ENCODE measurements around the gene SLX4IP. TPM values are rescaled to one million over a fixed set of nuclear protein-coding genes. Genes with fewer than 3 reads are reported as not detected.

SLX4IP gene
- total RNA-seq, 2 experiments from 2014 or later, result 4.9 to 5.2 TPM

DNA sequence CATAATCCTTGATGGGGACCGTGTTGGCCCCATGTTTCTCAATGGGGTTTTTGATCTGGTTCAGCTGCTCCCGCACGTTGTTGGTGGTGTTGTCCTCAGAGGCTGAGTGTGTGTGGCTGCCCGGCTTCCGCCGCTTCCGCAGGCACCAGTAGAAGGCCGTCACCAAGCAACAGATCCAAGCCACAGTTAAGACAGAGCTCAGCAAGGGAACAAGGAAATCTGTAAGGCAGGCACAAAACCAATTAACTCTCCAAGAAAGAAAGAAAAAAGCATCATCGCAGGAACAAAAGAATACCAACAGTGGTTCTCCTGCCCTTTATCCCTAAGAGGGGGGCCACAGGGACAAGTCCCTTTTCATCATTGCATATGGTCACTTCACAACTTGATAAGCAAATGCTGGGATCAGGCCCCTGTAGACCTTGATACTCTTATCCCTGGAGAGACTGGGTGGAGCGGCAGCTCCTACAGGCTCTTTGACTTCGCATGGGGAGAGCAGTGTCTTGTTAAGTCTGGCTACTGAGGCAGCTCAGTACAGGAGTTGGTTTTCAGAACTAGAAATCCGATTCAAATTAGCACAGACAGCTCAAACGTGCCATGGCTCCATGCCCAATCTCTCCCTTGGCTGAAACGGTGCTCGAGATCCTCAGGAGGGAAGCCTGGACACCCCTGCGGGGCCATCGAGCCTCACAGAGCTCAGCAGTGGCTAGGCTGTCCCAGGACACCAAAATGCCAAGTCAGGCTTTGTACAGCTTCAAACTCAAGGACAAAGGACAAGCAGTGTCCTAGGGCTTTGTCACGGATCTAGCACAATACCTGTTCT is 204.8 kb downstream of the SLX4IP start:
- Mint-ChIP-seq H3K4me1 (ENCODE audit: low read depth) (no peaks in the 10 kb centered on the region), H3K36me3 (ENCODE audit: low read depth) (no peaks in the 10 kb centered on the region), H3K27me3 (ENCODE audit: low read depth) (no peaks in the 10 kb centered on the region), H3K27ac (no peak overlapping the region), H3K4me3 (no peak overlapping the region), H3K9me3 (no peaks in the 10 kb centered on the region)
- intact Hi-C loops (cut with micrococcal nuclease), result no loop called here
- CTCF ChIA-PET, result no interaction called here
- DNase-seq, result no peak

DNA sequence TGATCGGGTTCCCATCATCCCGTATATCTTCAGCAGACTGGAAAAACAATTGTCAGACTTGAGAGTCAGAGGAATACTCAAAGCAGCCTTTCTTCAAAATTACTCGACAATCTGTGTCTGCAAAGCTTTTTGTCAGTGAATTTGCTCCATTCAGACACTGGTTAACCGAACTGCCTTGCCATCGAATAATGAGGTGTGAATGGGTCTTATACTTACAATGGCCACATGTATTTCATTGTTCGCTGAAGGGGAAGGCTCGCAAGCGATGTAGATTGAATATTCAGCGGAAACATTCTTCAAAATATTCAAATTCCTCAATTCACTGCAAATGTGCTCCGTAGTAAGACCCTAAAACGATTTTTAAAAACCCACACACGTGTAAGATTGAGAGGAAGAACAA is 205.8 kb downstream of the SLX4IP start:
- no peak overlapping the region for H3K27ac Mint-ChIP-seq
- no peak for DNase-seq
- CTCF ChIA-PET, result interaction anchor here (1.3 kb wide), 1 partner anchor 9 kb away, joined by 3 read pairs; no protein-coding TSS in a partner anchor
- H3K27me3 Mint-ChIP-seq (ENCODE audit: low read depth), result no peaks in the 10 kb centered on the region
- H3K36me3 Mint-ChIP-seq (ENCODE audit: low read depth), result no peaks in the 10 kb centered on the region
- H3K4me3 Mint-ChIP-seq, result no peak overlapping the region
- H3K9me3 Mint-ChIP-seq, result no peaks in the 10 kb centered on the region
- H3K4me1 Mint-ChIP-seq (ENCODE audit: low read depth), result no peaks in the 10 kb centered on the region
- intact Hi-C loops (cut with micrococcal nuclease), result no loop called here

DNA sequence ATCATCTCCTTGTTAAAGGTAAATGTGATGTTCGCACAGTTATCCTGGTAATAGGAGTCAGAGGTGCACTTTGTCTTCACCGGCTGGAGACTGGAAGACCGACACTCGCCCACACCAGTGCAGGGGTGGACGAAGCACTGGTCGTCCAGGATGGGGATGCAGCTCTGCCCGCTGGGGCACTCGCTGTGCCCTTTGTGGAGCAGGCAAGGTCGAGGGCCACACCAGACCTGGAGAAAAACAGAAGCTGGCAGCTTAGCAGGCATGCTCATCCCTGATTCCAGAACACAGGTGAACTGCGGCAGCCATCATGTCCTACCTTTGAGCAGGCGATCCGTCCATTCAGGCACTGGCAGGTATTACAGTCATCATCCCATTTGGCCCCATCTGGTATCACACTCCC is 206.4 kb downstream of the SLX4IP start:
- intact Hi-C loops (cut with micrococcal nuclease), result no loop called here
- H3K27ac Mint-ChIP-seq, result no peak overlapping the region
- no peaks in the 10 kb centered on the region for H3K27me3 Mint-ChIP-seq (ENCODE audit: low read depth)
- H3K36me3 Mint-ChIP-seq (ENCODE audit: low read depth), result no peaks in the 10 kb centered on the region
- CTCF ChIA-PET, result interaction anchor here (1.3 kb wide), 1 partner anchor 10 kb away, joined by 3 read pairs; no protein-coding TSS in a partner anchor
- no peak overlapping the region for H3K4me3 Mint-ChIP-seq
- no peaks in the 10 kb centered on the region for H3K9me3 Mint-ChIP-seq
- no peak for DNase-seq
- no peaks in the 10 kb centered on the region for H3K4me1 Mint-ChIP-seq (ENCODE audit: low read depth)

DNA sequence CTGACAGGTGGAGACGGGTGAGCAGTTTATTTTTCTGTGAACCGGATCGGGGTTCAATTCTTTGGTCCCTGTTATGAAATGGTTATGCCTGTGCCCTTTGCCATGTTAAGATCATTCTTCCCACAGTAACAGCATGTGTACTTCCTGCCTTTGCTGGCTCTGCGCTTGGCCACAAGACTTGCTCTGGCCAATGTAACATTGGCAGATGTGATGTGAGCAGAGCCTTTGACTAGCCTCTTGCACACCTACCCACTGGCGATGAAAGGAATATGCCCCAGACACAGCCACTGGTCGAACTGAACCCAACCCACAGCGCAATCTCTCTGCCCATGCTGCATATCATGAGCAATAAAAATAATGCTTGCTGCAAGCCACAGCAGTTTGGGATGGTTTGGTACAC is 206.8 kb downstream of the SLX4IP start:
- CTCF ChIA-PET, result no interaction called here
- Mint-ChIP-seq H3K27me3 (ENCODE audit: low read depth) (no peaks in the 10 kb centered on the region), H3K4me1 (ENCODE audit: low read depth) (no peaks in the 10 kb centered on the region), H3K9me3 (no peaks in the 10 kb centered on the region), H3K4me3 (no peak overlapping the region), H3K27ac (no peak overlapping the region), H3K36me3 (ENCODE audit: low read depth) (no peaks in the 10 kb centered on the region)
- no peak for DNase-seq
- intact Hi-C loops (cut with micrococcal nuclease), result no loop called here

DNA sequence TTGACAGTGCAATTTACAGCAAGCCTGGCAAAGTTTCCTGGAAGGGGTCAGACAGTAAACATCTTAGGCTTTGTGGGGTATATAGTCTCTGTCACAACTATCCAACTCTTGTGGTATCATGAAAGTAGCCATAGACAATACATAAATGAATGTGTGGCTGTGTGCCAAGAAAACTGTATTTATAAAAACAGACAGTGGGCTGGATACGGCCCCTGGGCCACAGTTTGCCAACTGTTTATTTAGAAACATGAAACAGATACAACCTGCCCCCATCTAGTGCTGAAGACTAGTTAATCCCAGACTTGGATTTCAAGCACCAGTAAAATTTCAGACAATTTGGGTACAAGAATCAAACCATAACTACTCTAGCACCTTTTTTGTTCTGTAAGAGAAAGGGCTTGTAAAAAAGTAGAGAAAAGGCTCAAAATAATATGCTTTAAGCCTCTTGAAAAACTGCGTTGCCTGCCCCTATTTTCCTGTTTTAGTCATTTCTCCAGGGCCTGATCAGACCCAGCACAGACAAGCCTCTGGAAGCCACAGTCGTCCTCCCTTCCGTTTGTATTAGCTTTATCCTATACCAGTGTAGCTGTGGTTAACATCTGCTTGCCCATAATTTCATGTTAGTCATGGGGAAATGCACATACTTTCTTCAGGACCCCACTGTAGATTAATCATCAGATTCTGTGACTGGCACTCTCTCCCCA is 207.9 kb downstream of the SLX4IP start:
- no peaks in the 10 kb centered on the region for H3K9me3 Mint-ChIP-seq
- intact Hi-C loops (cut with micrococcal nuclease), result no loop called here
- CTCF ChIA-PET, result no interaction called here
- no peak overlapping the region for H3K4me3 Mint-ChIP-seq
- no peaks in the 10 kb centered on the region for H3K4me1 Mint-ChIP-seq (ENCODE audit: low read depth)
- H3K36me3 Mint-ChIP-seq (ENCODE audit: low read depth), result no peaks in the 10 kb centered on the region
- H3K27ac Mint-ChIP-seq, result no peak overlapping the region
- H3K27me3 Mint-ChIP-seq (ENCODE audit: low read depth), result peaks cover under 1% of the 10 kb centered on the region
- no peak for DNase-seq

DNA sequence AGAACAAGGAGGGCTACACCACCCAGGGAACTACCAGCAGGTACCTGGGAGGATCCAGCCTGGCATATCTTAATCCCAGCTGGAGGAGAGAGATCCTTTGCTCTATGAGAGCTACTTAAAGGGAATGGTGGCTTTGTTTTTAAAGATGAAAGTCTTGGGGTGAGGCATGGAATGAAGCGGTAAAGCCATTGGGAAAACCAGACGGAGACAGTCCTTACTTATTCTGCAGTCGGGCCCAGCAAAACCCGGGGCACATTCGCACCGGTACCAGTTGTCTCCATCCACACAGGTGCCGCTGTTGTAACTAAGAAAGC is 208.4 kb downstream of the SLX4IP start:
- no peak for DNase-seq
- H3K4me3 Mint-ChIP-seq, result no peak overlapping the region
- H3K4me1 Mint-ChIP-seq (ENCODE audit: low read depth), result no peaks in the 10 kb centered on the region
- CTCF ChIA-PET, result no interaction called here
- no peaks in the 10 kb centered on the region for H3K9me3 Mint-ChIP-seq
- intact Hi-C loops (cut with micrococcal nuclease), result no loop called here
- H3K27me3 Mint-ChIP-seq (ENCODE audit: low read depth), result peaks cover 3% of the 10 kb centered on the region
- H3K27ac Mint-ChIP-seq, result no peak overlapping the region
- H3K36me3 Mint-ChIP-seq (ENCODE audit: low read depth), result no peaks in the 10 kb centered on the region

- H3K27me3 Mint-ChIP-seq (ENCODE audit: low read depth), result peaks cover 5% of the 10 kb centered on the region
- H3K27ac Mint-ChIP-seq, result no peak overlapping the region
- no peaks in the 10 kb centered on the region for H3K36me3 Mint-ChIP-seq (ENCODE audit: low read depth)
- no peak overlapping the region for H3K4me3 Mint-ChIP-seq
- no peak for DNase-seq
- no peaks in the 10 kb centered on the region for H3K9me3 Mint-ChIP-seq
- intact Hi-C loops (cut with micrococcal nuclease), result no loop called here
- no peaks in the 10 kb centered on the region for H3K4me1 Mint-ChIP-seq (ENCODE audit: low read depth)
- CTCF ChIA-PET, result no interaction called here
Measured at GRCh38 chr20:10644458-10645204, 209.5 kb downstream of the SLX4IP start.

GRCh38 chr20:10645205-10645570 is 210.1 kb downstream of the SLX4IP start:
- no peak overlapping the region for H3K4me3 Mint-ChIP-seq
- no peaks in the 10 kb centered on the region for H3K36me3 Mint-ChIP-seq (ENCODE audit: low read depth)
- no peak for DNase-seq
- no peaks in the 10 kb centered on the region for H3K4me1 Mint-ChIP-seq (ENCODE audit: low read depth)
- H3K27me3 Mint-ChIP-seq (ENCODE audit: low read depth), result peaks cover 5% of the 10 kb centered on the region
- H3K27ac Mint-ChIP-seq, result no peak overlapping the region
- CTCF ChIA-PET, result no interaction called here
- intact Hi-C loops (cut with micrococcal nuclease), result no loop called here
- no peaks in the 10 kb centered on the region for H3K9me3 Mint-ChIP-seq

DNA sequence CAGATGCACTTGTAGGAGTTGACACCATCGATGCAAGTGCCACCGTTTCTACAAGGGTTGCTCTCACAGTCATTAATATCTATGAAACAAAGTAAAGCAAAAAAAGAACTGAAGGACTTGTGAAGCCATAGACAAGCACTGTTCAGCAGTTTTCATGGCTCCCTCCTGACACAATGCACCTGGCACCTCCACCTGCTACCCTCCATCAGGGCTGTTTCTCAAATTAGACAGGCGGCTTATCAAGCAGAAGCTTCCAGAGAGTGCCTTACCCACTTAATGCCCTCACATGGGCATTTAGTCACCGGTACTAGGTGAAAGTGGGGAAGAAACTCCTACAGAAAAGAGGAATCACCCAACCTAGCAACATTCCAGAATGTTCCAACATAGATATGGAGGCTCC is 210.9 kb downstream of the SLX4IP start:
- Mint-ChIP-seq H3K27ac (no peak overlapping the region), H3K27me3 (ENCODE audit: low read depth) (peaks cover 5% of the 10 kb centered on the region), H3K4me3 (no peak overlapping the region), H3K4me1 (ENCODE audit: low read depth) (no peaks in the 10 kb centered on the region), H3K9me3 (no peaks in the 10 kb centered on the region), H3K36me3 (ENCODE audit: low read depth) (no peaks in the 10 kb centered on the region)
- DNase-seq, result no peak
- intact Hi-C loops (cut with micrococcal nuclease), result loop anchor here (2.0 kb wide), 1 partner anchor 93 kb away; no protein-coding TSS in a partner anchor
- CTCF ChIA-PET, result no interaction called here

DNA sequence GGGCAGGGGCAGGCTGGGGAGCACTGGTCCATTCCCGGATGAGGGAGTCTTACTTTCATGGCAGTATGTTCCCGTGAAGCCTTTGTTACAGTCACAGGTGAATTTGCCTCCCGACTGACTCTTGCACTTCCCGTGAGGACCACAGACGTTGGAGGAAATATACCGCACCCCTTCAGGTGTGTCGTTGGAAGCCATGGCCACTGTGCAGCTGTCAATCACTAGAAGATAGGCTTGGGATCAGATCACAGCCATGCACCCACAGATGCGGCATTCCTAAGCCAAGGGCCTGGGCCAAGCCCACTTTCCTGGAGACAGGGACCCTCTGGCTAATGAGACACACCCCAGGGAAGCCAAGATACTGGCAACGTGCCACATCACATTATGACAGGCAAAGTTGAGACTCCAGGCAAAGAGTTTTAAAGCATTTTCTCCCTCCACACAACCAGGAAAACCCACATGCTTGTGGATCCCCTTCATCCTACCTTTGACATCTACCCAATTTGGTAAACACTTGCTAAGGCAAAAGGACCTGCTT is 211.8 kb downstream of the SLX4IP start:
- H3K36me3 Mint-ChIP-seq (ENCODE audit: low read depth), result no peaks in the 10 kb centered on the region
- DNase-seq, result no peak
- H3K4me1 Mint-ChIP-seq (ENCODE audit: low read depth), result no peaks in the 10 kb centered on the region
- H3K9me3 Mint-ChIP-seq, result no peaks in the 10 kb centered on the region
- H3K27ac Mint-ChIP-seq, result no peak overlapping the region
- no peak overlapping the region for H3K4me3 Mint-ChIP-seq
- peaks cover 5% of the 10 kb centered on the region for H3K27me3 Mint-ChIP-seq (ENCODE audit: low read depth)
- CTCF ChIA-PET, result no interaction called here
- intact Hi-C loops (cut with micrococcal nuclease), result loop anchor here (2.0 kb wide), 1 partner anchor 94 kb away; no protein-coding TSS in a partner anchor

GRCh38 chr20:10647471-10647870 is 212.4 kb downstream of the SLX4IP start:
- H3K4me3 Mint-ChIP-seq, result no peak overlapping the region
- H3K27ac Mint-ChIP-seq, result no peak overlapping the region
- H3K9me3 Mint-ChIP-seq, result no peaks in the 10 kb centered on the region
- CTCF ChIA-PET, result no interaction called here
- H3K27me3 Mint-ChIP-seq (ENCODE audit: low read depth), result peaks cover 5% of the 10 kb centered on the region
- peak; percentile 10 for DNase-seq
- H3K4me1 Mint-ChIP-seq (ENCODE audit: low read depth), result no peaks in the 10 kb centered on the region
- no peaks in the 10 kb centered on the region for H3K36me3 Mint-ChIP-seq (ENCODE audit: low read depth)
- intact Hi-C loops (cut with micrococcal nuclease), result loop anchor here (2.0 kb wide), 1 partner anchor 95 kb away; no protein-coding TSS in a partner anchor

GRCh38 chr20:10647909-10648308 is 212.8 kb downstream of the SLX4IP start:
- H3K27me3 Mint-ChIP-seq (ENCODE audit: low read depth), result peaks cover 7% of the 10 kb centered on the region
- CTCF ChIA-PET, result no interaction called here
- no peak overlapping the region for H3K4me3 Mint-ChIP-seq
- no peaks in the 10 kb centered on the region for H3K4me1 Mint-ChIP-seq (ENCODE audit: low read depth)
- intact Hi-C loops (cut with micrococcal nuclease), result loop anchor here (2.0 kb wide), 1 partner anchor 95 kb away; no protein-coding TSS in a partner anchor
- no peak for DNase-seq
- H3K27ac Mint-ChIP-seq, result no peak overlapping the region
- H3K9me3 Mint-ChIP-seq, result no peaks in the 10 kb centered on the region
- no peaks in the 10 kb centered on the region for H3K36me3 Mint-ChIP-seq (ENCODE audit: low read depth)
